Lower lobe of right lung (tissue), 2 donors: ENCODE measurements around the gene BRIP1. TPM values are rescaled to one million over a fixed set of nuclear protein-coding genes. Genes with fewer than 3 reads are reported as not detected.

Source experiments
- ATAC-seq, 2 donors: fragments of 200-7000 bp; cut with Tn5 transposase; one replicate each; pipeline ENCODE4 v1.9.1; 2020 to 2022; ENCODE audit warnings: mild to moderate bottlenecking in 2 of 2, moderate library complexity in 2 of 2
- DNase-seq: peaks from one replicate; pipeline ENCODE4 v3.0.0-alpha.2; 2020
- H3K27ac ChIP-seq: fragments of 200-600 bp; one replicate; pipeline ENCODE4 v1.8.0; 2022
- H3K27me3 ChIP-seq: fragments of 200-600 bp; one replicate; pipeline ENCODE4 v1.8.0; 2022; ENCODE audit warnings: low read depth
- H3K36me3 ChIP-seq: fragments of 200-600 bp; one replicate; pipeline ENCODE4 v1.8.0; 2022; ENCODE audit warnings: mild to moderate bottlenecking
- H3K4me1 ChIP-seq: fragments of 200-600 bp; one replicate; pipeline ENCODE4 v1.8.0; 2022
- H3K4me3 ChIP-seq: fragments of 200-600 bp; one replicate; pipeline ENCODE4 v1.8.0; 2022; ENCODE audit warnings: mild to moderate bottlenecking
- H3K9me3 ChIP-seq: fragments of 200-600 bp; one replicate; pipeline ENCODE4 v1.8.0; 2022
- CTCF ChIP-seq: fragments of 200-600 bp; IDR thresholded peaks from one replicate; pipeline ENCODE4 v1.8.0; 2022; ENCODE audit warnings: antibody characterized with exemption, mild to moderate bottlenecking
- intact Hi-C: fragments of 100-400 bp; cut with DNase I; formaldehyde crosslinking; loops from one replicate; pipeline ENCODE4 v1.11.0; 2022
- total RNA-seq: library from RNA; stranded (reverse); fragmentation: NEBNext Ultra II Directional; extraction: Animal tissue kit (Norgen Biotek cat#: 25700); gene quantifications from one replicate; pipeline ENCODE4 v1.2.1, GENCODE V29; 2021
- donor health status: DM: no; HTN: yes; CAD: no; lungs with severe emphysema.

Gene BRIP1
- total RNA-seq, 1 donor from 2014 or later = 0.83 TPM

GRCh38 chr17:61734012-61734411 is 129.3 kb downstream of the BRIP1 start:
- Histone ChIP-seq H3K9me3 (peaks cover 5% of the 10 kb centered on the region), H3K27me3 (no peaks in the 10 kb centered on the region), H3K4me1 (no peaks in the 10 kb centered on the region), H3K36me3 (no peaks in the 10 kb centered on the region), H3K27ac (no peak overlapping the region), H3K4me3 (no peak overlapping the region)
- TF ChIP-seq CTCF = no peak
- intact Hi-C loops = no loop called here
- DNase-seq (no peak), ATAC-seq (no peak)

- TF ChIP-seq CTCF = no peak
- no peaks in the 10 kb centered on the region for H3K27me3 ChIP-seq
- intact Hi-C loops = no loop called here
- H3K4me3 ChIP-seq = no peak overlapping the region
- no peaks in the 10 kb centered on the region for H3K36me3 ChIP-seq
- DNase-seq = no peak
- ATAC-seq = no peak
- no peaks in the 10 kb centered on the region for H3K4me1 ChIP-seq
- H3K9me3 ChIP-seq = peaks cover 5% of the 10 kb centered on the region
- H3K27ac ChIP-seq = no peak overlapping the region
These were observed 130.3 kb downstream of the BRIP1 start for GRCh38 chr17:61733021-61733420.

GRCh38 chr17:61732169-61732568 is 131.2 kb downstream of the BRIP1 start:
- no peak for TF ChIP-seq CTCF
- no peaks in the 10 kb centered on the region for H3K27me3 ChIP-seq
- ATAC-seq = no peak

GRCh38 chr17:61731330-61731729 is 132.0 kb downstream of the BRIP1 start:
- H3K27me3 ChIP-seq = no peaks in the 10 kb centered on the region
- H3K36me3 ChIP-seq = no peaks in the 10 kb centered on the region
- H3K4me1 ChIP-seq = no peaks in the 10 kb centered on the region
- no peak for TF ChIP-seq CTCF
- no peak for DNase-seq
- ATAC-seq = no peak
- H3K4me3 ChIP-seq = no peak overlapping the region
- intact Hi-C loops = no loop called here
- H3K9me3 ChIP-seq = no peaks in the 10 kb centered on the region
- H3K27ac ChIP-seq = no peak overlapping the region

More at GRCh38 chr17:61732169-61732568, 131.2 kb downstream of the BRIP1 start:
- Histone ChIP-seq H3K4me1 (no peaks in the 10 kb centered on the region), H3K27ac (no peak overlapping the region), H3K4me3 (no peak overlapping the region), H3K36me3 (no peaks in the 10 kb centered on the region), H3K9me3 (peaks cover 2% of the 10 kb centered on the region)
- DNase-seq = no peak
- intact Hi-C loops = no loop called here

GRCh38 chr17:61729690-61730268 is 133.5 kb downstream of the BRIP1 start:
- H3K4me1 ChIP-seq = no peaks in the 10 kb centered on the region
- no peak overlapping the region for H3K4me3 ChIP-seq
- no peak overlapping the region for H3K27ac ChIP-seq
- ATAC-seq = no peak
- no peak for TF ChIP-seq CTCF
- H3K9me3 ChIP-seq = no peaks in the 10 kb centered on the region
- intact Hi-C loops = no loop called here
- H3K27me3 ChIP-seq = no peaks in the 10 kb centered on the region
- DNase-seq = no peak
- no peaks in the 10 kb centered on the region for H3K36me3 ChIP-seq
